Adipocyte (in vitro differentiated cells): ENCODE results near the gene TAF11L13.

ENCODE experiments used
- DNase-seq: peaks from one replicate; pipeline ENCODE4 v3.0.0-alpha.2; 2015; ENCODE audit warnings: low read depth
- H3K27me3 ChIP-seq: replicated peaks from 2 replicates; pipeline ENCODE4 v1.7.0; 2013; ENCODE audit warnings: mild to moderate bottlenecking, low read length, moderate library complexity; ENCODE audit not compliant: control insufficient read depth, insufficient read depth
- H3K36me3 ChIP-seq: 2 replicates; pipeline ENCODE4 v1.7.0; 2013; ENCODE audit warnings: low read length, mild to moderate bottlenecking, moderate library complexity; ENCODE audit not compliant: control insufficient read depth, insufficient read depth, severe bottlenecking
- H3K4me1 ChIP-seq: 2 replicates; pipeline ENCODE4 v1.7.0; 2013; ENCODE audit warnings: mild to moderate bottlenecking, low read length, moderate library complexity; ENCODE audit not compliant: control insufficient read depth, insufficient read depth
- H3K4me3 ChIP-seq: 2 replicates; pipeline ENCODE4 v1.7.0; 2013; ENCODE audit warnings: mild to moderate bottlenecking, low read length, moderate library complexity
- H3K9ac ChIP-seq: 2 replicates; pipeline ENCODE4 v1.7.0; 2013; ENCODE audit warnings: mild to moderate bottlenecking, low read length, moderate library complexity
- H3K9me3 ChIP-seq: 2 replicates; pipeline ENCODE4 v1.7.0; 2013; ENCODE audit warnings: mild to moderate bottlenecking, low read length, moderate library complexity; ENCODE audit not compliant: control insufficient read depth

The TAF11L13 gene

DNA sequence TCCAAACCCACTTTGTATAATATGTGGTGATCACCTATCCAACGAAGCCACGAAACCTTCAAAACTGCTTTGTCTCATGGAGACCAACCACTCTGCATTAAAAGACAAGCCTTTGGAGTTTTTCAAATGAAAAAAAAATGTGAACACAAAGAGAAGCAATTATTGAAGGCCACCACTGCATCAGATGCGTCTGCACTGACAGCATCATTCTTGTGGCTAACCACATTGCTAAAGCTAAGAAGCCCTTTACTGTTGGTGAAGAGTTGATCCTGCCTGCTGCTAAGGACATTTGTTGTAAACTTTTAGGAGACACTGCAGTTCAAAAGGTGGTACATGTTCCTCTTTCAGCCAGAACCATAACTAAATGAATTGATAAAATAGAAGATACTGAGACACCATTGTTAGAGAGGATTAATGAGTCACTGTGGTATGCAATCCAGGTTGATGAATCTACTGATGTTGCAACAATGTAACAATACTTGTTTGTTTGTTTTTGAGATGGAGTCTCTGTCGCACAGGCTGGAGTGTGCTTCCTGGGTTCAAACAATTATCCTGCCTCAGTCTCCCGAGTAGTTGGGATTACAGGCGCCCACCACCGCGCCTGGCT lies 47.8 kb downstream of the TAF11L13 start:
- H3K9me3 ChIP-seq: no peaks in the 10 kb centered on the region
- no peaks in the 10 kb centered on the region for H3K4me1 ChIP-seq
- no peaks in the 10 kb centered on the region for H3K36me3 ChIP-seq
- DNase-seq: peak; percentile 12
- no peak overlapping the region for H3K9ac ChIP-seq
- H3K27me3 ChIP-seq: no peaks in the 10 kb centered on the region
- no peak overlapping the region for H3K4me3 ChIP-seq

DNA sequence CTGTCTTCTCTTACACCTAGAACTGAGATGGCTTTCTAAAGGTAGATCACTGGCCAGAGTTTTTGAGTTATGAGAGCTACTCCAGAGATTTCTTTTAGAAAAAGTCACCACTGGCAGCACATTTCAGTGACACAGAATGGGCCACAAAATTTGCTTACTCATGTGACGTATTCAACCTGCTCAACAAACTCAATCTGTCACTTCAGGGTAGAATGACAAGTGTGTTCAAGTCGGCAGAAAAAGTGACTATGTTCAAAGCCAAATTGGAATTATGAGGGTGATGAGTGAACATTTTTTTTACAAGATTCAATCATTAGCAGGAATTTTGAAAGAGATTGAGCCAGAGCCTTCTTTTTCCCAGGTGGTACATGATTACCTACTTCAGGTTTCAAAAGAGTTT lies 48.8 kb downstream of the TAF11L13 start:
- Histone ChIP-seq H3K27me3 (no peaks in the 10 kb centered on the region), H3K9me3 (no peaks in the 10 kb centered on the region), H3K4me1 (no peaks in the 10 kb centered on the region), H3K36me3 (no peaks in the 10 kb centered on the region), H3K9ac (no peak overlapping the region), H3K4me3 (no peak overlapping the region)
- DNase-seq: no peak
